SIG-M5 (cell line): ENCODE data around the gene SP2.

Experiments
- DNase-seq: peaks from one replicate; lab custom pipeline; 2025; lab: John Stamatoyannopoulos, UW

Gene SP2

DNA sequence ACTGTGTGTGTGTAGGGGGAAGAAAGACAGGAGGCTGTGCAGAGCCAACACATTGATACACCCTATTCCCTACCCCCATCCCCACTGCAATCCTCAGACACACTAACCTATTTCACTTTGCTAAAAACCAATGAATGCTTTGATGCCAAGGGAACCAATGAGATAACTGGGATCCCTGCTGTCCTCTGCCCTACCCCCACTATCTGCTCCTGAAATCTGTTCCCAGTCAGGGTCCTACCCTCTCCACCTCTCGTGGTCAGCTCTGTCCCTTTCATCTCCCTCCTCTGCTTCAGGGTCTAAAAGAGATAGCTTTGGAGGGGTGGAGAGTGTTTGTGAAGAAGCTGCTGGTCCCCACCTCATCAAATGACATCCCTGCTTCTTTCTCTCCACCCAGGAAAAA is 26.0 kb upstream of the SP2 start:
- DNase-seq = no peak

DNA sequence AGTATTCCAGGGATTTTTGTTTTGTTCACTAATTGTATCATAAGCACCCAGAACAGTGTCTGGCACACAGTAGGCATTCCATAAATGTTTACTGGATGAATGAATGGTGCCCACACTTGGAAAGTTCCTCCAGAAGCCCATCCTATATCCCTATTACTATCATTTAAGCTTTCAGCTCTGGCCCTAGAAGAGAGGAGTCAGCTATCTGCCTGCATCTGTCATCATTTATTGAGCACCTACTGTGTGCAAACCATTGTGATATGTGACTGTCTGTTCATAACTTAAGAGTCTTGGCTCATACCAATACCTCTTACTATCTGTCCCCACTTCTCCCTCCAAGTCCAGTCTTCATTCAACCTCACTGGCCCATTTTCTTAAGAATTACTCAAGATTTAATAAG is 25.0 kb upstream of the SP2 start:
- DNase-seq = no peak

GRCh38 chr17:47872019-47872650 is 23.9 kb upstream of the SP2 start:
- no peak for DNase-seq

GRCh38 chr17:47872651-47873161 is 23.3 kb upstream of the SP2 start:
- DNase-seq = no peak

- no peak for DNase-seq
Measured at GRCh38 chr17:47873200-47874090, 22.6 kb upstream of the SP2 start.

GRCh38 chr17:47875011-47875985 is 20.7 kb upstream of the SP2 start:
- no peak for DNase-seq

GRCh38 chr17:47877368-47878034 is 18.5 kb upstream of the SP2 start:
- no peak for DNase-seq

GRCh38 chr17:47878203-47879027 is 17.6 kb upstream of the SP2 start:
- no peak for DNase-seq

DNA sequence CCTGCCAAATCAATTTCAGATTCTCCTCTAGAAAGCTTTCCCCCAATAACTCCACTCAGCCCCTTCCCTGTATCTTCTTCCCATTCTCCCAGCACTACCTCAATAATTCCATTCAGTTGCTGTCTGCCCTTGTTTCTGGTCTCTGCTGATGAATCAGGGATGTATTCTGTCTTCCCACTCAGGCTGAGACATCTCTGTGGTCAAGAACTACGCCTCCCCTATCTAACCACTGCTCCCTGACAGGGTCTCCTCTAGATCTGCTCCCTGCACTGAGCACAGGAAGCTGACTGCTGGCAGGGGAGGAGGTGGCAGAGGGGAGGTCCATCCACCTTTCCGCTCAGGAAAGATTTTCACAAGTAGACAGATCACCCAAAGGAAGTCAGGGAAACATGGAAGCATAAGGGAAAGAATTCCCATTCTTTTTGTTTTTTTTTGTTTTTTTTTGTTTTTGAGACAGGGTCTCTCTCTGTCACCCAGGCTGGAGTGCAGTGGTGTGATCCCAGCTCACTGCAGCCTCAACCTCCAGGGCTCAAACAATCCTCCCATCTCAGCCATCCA is 16.9 kb upstream of the SP2 start:
- DNase-seq = no peak

GRCh38 chr17:47879776-47880454 is 16.1 kb upstream of the SP2 start:
- no peak for DNase-seq

DNA sequence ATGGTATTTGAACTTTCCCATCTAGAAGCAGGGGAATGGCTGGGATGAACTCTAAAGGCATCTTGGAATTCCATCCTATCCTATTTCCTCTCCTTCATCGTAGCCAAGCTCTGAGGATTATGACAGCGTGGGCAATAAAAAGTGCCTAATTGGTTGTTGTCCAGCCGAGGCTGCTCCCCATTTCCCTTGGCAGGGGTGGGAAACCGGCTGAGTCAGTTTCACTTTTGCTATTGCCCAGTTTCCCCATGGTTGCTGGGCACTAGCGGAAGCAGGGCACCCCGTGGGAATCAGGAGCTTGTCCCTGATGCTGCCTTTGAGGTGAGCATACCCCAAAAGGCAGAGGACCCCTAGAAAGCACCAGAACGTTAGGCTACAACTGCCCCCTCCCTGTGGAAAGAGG is 13.8 kb upstream of the SP2 start:
- no peak for DNase-seq

GRCh38 chr17:47882695-47883588 is 13.1 kb upstream of the SP2 start:
- no peak for DNase-seq

DNA sequence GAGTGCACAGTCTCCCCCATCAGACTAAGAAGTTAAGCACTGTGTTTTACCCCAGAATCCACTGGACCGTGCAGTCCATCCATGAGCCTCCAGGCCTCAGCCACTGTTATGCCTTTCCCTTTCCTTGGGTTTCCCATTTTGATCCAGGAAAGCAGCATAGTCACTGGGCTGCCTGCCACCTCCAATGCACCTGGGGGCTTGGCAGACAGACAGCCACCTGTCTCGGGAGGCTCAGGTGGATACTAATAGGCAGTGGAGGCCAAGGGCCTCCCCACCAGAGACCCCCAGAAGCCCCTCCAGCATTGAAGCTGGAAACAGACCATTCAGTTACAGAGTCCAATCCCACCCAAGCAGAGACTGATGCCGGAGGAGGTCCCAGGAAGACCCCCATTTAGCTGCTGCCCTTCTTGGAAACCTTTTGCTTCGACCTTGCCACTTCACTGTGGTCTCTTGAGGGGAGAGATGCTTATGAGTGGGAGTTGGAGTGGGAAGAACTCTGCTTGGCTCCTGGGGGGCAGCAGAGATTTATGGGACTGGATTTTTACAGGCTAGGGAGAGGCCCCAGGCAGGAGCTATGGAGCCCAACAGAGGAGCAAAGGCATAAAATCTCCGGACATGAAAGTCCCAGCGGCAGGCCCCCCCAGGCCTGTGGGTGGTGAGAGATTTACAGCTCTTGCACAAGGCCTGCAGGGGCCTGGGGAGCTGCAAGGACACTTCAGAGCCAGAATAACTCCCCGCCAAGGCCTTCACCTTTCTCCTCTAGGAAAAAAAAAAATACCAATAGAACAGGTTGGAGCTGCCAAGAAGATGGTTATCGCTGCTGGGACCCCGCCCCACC is 12.2 kb upstream of the SP2 start:
- DNase-seq = no peak

DNA sequence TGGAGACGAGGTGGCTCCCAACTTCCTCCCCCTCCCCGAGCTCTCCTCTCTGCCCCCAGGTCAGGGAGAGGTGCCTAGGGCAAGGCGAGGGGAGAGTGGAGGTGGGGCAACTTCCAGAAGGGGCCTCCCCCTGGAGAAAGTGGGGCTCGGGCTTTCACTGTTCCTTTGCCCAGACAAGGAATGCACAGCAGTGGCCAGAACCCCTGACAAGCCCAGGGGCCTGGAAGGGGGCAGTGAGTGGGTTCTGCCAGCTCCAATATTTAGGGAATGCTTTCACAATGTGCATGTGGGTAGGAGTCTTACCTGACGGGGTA is 11.7 kb upstream of the SP2 start:
- no peak for DNase-seq

- DNase-seq = no peak
Measured at GRCh38 chr17:47884905-47885730, 10.9 kb upstream of the SP2 start.

DNA sequence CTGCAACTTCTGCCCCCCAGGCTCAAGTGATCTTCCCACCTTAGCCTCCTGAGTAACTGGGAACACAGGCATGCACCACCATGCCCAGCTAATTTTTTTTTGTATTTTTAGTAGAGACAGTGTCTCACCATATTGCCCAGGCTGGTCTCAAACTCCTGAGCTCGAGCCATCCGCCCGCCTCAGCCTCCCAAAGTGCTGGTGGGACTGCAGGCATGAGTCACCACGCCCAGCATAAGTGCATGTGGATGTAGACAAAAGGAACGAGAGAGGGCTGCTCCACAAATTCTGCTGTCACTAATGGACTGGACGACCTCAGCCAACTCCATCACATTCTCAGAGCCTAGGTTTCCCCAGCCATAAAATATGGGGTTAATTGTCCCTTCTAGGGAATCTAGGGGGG is 7.7 kb upstream of the SP2 start:
- DNase-seq = no peak
